ENCODE measurements around the gene ZMIZ1. TPM values are rescaled to one million over a fixed set of nuclear protein-coding genes. Genes with fewer than 3 reads are reported as not detected.

The ZMIZ1 gene
- total RNA-seq, 4 donors from 2014 or later, result 58.1 to 87.4 (median 74.2) TPM

DNA sequence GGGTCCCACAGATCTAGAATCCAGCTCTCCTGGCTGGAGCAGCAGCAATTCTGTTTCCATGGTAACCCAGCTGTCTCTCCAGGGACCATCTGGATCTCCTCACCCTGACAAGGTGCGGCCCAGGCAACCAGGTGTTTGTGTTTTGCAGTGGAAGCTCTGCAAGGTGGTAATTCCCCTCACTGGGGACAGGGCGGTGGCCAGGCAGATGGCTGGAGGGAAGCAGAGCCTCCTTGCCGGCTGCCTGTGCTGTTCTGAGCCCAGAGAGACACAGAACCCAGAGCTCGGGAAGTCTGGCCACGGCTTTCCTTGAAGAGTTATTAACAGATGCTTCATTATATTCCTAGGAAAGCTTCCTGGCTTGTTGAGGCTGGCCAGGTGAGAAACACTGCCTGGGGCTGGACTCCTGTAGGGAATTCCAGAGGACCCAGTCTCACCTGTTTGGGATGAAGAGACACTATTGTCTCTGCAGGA lies 160.3 kb downstream of the ZMIZ1 start:
- no peak for DNase-seq (ENCODE audit: low spot score in 2 of 2)
- TF ChIP-seq, protein P1, sequence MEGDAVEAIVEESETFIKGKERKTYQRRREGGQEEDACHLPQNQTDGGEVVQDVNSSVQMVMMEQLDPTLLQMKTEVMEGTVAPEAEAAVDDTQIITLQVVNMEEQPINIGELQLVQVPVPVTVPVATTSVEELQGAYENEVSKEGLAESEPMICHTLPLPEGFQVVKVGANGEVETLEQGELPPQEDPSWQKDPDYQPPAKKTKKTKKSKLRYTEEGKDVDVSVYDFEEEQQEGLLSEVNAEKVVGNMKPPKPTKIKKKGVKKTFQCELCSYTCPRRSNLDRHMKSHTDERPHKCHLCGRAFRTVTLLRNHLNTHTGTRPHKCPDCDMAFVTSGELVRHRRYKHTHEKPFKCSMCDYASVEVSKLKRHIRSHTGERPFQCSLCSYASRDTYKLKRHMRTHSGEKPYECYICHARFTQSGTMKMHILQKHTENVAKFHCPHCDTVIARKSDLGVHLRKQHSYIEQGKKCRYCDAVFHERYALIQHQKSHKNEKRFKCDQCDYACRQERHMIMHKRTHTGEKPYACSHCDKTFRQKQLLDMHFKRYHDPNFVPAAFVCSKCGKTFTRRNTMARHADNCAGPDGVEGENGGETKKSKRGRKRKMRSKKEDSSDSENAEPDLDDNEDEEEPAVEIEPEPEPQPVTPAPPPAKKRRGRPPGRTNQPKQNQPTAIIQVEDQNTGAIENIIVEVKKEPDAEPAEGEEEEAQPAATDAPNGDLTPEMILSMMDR (IDR thresholded peaks at IDR 0.05), result no peak
- TF ChIP-seq POLR2A (IDR thresholded peaks at IDR 0.05), result no peak

DNA sequence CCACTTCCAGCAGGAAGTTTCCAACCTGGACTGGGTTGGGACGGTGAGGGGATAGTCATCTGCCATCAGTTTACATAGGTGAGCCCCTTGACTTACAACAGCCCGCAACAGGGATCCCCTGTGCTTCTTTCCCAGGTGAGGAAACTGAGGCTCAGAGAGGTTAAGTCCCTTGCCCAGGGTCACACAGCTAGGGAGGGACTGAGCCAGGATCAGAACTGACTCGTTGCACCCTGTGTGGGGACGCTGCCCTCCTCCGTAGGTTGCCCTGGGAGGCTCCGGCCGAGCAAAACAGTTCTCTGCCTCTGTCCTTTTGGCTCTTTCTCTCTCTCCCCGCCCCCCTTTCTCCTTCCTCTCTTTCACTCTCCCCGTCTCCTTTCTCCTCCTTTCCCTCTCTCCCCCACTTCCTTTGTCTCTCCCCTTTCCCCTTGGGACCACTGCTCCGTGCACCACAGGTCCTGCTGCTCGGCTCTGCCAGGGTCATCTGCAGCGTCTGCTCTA lies 161.1 kb downstream of the ZMIZ1 start:
- intact Hi-C loops (cut with DNase I; ENCODE audit: low total_unique reads), result no loop called here
- 80 to 82% methylated on average over 12 of the region's 12 CpGs for WGBS, 2 donors
- TF ChIP-seq, protein P1 (IDR thresholded peaks at IDR 0.05), result no peak
- no peak for TF ChIP-seq POLR2A (IDR thresholded peaks at IDR 0.05)
- no peak for DNase-seq (ENCODE audit: low spot score in 2 of 2)
- H3K4me3 ChIP-seq (ENCODE audit: low read depth, poor library complexity, severe bottlenecking), result no peak overlapping the region

More for the DNA sequence above, 160.3 kb downstream of the ZMIZ1 start:
- H3K4me3 ChIP-seq (ENCODE audit: low read depth, poor library complexity, severe bottlenecking), result no peak overlapping the region
- intact Hi-C loops (cut with DNase I; ENCODE audit: low total_unique reads), result no loop called here
- WGBS, 2 donors, result 58 to 67% methylated on average over 3 to 5 of the region's 5 CpGs

DNA sequence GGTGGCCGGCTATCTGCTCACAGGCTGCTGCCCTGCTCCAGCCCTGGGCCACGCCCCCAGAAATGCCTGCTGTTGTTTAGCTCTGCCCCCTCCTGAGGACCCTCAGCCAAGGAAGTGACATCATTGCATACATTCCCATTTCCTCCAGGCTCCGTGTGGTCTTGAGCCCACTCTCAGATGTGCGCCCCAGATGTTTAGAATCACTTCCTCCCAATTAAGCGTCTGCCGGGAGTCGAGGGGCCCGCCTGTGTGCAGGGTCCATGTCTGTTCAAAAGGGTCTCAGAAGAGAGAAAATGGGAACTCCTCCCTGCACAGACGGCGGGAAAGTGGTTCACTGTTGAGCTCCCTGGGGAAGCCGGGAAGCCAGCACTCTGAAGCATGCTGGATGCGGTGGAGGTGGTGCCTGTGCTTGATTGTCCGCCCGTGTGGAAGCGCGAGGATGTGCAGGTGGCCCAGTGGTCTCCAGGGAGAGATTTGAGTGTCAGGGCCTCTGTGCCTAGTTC lies 161.6 kb downstream of the ZMIZ1 start:
- H3K4me3 ChIP-seq (ENCODE audit: low read depth, poor library complexity, severe bottlenecking), result no peak overlapping the region
- 69 to 82% methylated on average over 16 of the region's 16 CpGs for WGBS, 2 donors
- intact Hi-C loops (cut with DNase I; ENCODE audit: low total_unique reads), result no loop called here
- DNase-seq (ENCODE audit: low spot score in 2 of 2), result no peak
- no peak for TF ChIP-seq POLR2A (IDR thresholded peaks at IDR 0.05)
- TF ChIP-seq, protein P1 (IDR thresholded peaks at IDR 0.05), result no peak

DNA sequence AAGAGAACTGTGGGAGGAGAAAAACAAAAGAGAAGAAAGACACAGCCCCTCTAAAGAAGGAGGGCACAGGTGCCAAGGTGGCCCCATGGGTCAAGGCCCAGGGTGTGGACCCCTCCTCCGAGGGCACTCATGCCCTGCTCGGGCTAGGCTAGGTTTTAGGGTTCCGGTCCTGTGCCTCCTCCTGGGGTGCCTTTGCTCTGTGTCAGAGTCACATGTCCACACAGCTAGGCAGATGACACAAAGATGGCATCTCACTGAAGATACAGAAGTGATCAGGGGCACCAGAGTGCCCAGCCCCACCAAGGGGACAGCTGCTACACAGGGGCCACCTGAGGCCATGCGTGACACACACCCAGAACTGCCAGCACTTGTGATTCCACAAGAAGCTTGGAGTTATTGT lies 162.1 kb downstream of the ZMIZ1 start:
- no peak for DNase-seq (ENCODE audit: low spot score in 2 of 2)
- WGBS, 2 donors, result 94 to 95% methylated on average over 4 of the region's 4 CpGs
- TF ChIP-seq, protein P1 (IDR thresholded peaks at IDR 0.05), result no peak
- TF ChIP-seq POLR2A (IDR thresholded peaks at IDR 0.05), result no peak

DNA sequence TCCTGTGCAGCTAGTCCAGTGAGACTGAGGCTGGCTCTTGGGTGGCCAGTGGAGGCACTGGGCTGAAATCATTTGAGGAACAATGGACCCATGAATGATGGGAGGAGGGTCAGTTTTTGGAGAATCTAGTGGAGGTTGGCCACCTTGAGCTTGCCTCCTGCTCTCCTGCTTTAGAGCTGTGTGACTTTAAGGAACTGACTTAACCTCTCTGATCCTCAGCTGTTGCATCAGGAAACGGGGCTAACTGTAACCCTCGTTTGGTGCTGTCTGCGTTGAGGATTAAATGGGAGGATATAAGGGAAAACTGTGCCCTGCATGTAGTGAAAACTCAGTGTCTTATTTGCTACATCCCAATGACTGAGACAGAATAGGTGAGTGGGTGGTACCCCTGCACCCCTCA lies 163.1 kb downstream of the ZMIZ1 start:
- no peak overlapping the region for H3K4me3 ChIP-seq (ENCODE audit: low read depth, poor library complexity, severe bottlenecking)
- DNase-seq (ENCODE audit: low spot score in 2 of 2), result no peak
- 72 to 80% methylated on average over 3 of the region's 3 CpGs for WGBS, 2 donors
- intact Hi-C loops (cut with DNase I; ENCODE audit: low total_unique reads), result no loop called here
- TF ChIP-seq POLR2A (IDR thresholded peaks at IDR 0.05), result no peak
- TF ChIP-seq, protein P1 (IDR thresholded peaks at IDR 0.05), result no peak

More for the DNA sequence above, 162.1 kb downstream of the ZMIZ1 start:
- no peak overlapping the region for H3K4me3 ChIP-seq (ENCODE audit: low read depth, poor library complexity, severe bottlenecking)
- intact Hi-C loops (cut with DNase I; ENCODE audit: low total_unique reads), result no loop called here

DNA sequence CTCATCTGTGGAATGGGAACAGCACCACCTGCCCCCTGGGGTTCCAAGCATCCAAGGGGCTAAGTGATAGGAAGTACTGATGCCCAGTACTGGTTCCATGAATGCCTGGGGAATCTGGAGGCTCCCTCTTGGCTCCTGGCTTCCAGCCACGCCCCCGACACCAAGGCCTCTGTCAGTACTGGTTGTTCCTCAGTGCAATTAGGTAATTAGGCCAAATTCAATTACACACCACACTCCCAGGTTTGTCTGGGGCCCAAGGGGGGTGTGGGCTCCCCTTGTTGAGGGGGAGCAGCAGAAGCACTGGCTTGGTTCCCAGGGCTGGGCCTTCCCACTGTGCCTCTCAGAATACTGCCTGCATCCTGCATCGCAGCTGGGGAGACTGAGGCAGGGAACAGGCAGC lies 164.1 kb downstream of the ZMIZ1 start:
- intact Hi-C loops (cut with DNase I; ENCODE audit: low total_unique reads), result no loop called here
- no peak for DNase-seq (ENCODE audit: low spot score in 2 of 2)
- no peak overlapping the region for H3K4me3 ChIP-seq (ENCODE audit: low read depth, poor library complexity, severe bottlenecking)
- TF ChIP-seq, protein P1 (IDR thresholded peaks at IDR 0.05), result no peak
- no peak for TF ChIP-seq POLR2A (IDR thresholded peaks at IDR 0.05)
- 73 to 78% methylated on average over 3 of the region's 3 CpGs for WGBS, 2 donors

Measured in lower leg skin (tissue), 4 donors.